ENCODE measurements around the gene ABHD11. TPM values are rescaled to one million over a fixed set of nuclear protein-coding genes. Genes with fewer than 3 reads are reported as not detected.

Gene ABHD11
- total RNA-seq, 1 donor from 2014 or later: 23.3 TPM

- Mint-ChIP-seq H3K9me3 (no peaks in the 10 kb centered on the region), H3K27ac (ENCODE audit: unreplicated experiment) (no peak overlapping the region), H3K27me3 (ENCODE audit: low read depth) (no peaks in the 10 kb centered on the region), H3K4me3 (no peak overlapping the region), H3K4me1 (no peaks in the 10 kb centered on the region), H3K36me3 (ENCODE audit: low read depth) (no peaks in the 10 kb centered on the region)
- no peak for DNase-seq (ENCODE audit: low read depth, low spot score)
- no peak for TF ChIP-seq CTCF (conservative IDR thresholded peaks at IDR 0.05)
Measured at GRCh38 chr7:73708961-73709549, 29.5 kb downstream of the ABHD11 start.

GRCh38 chr7:73707045-73707631 lies 31.5 kb downstream of the ABHD11 start:
- Mint-ChIP-seq H3K36me3 (ENCODE audit: low read depth) (peaks cover 3% of the 10 kb centered on the region), H3K27me3 (ENCODE audit: low read depth) (no peaks in the 10 kb centered on the region), H3K4me3 (no peak overlapping the region), H3K4me1 (no peaks in the 10 kb centered on the region), H3K9me3 (no peaks in the 10 kb centered on the region), H3K27ac (ENCODE audit: unreplicated experiment) (no peak overlapping the region)
- TF ChIP-seq CTCF (conservative IDR thresholded peaks at IDR 0.05): no peak
- no peak for DNase-seq (ENCODE audit: low read depth, low spot score)

- no peak for DNase-seq (ENCODE audit: low read depth, low spot score)
- H3K4me1 Mint-ChIP-seq: peaks cover 3% of the 10 kb centered on the region
- TF ChIP-seq CTCF (conservative IDR thresholded peaks at IDR 0.05): no peak
- H3K36me3 Mint-ChIP-seq (ENCODE audit: low read depth): peaks cover 8% of the 10 kb centered on the region
- H3K27ac Mint-ChIP-seq (ENCODE audit: unreplicated experiment): no peak overlapping the region
- H3K27me3 Mint-ChIP-seq (ENCODE audit: low read depth): no peaks in the 10 kb centered on the region
- H3K9me3 Mint-ChIP-seq: no peaks in the 10 kb centered on the region
- no peak overlapping the region for H3K4me3 Mint-ChIP-seq
Measured at GRCh38 chr7:73706126-73707044, 32.2 kb downstream of the ABHD11 start.

- H3K36me3 Mint-ChIP-seq (ENCODE audit: low read depth): peaks cover 8% of the 10 kb centered on the region
- peaks cover 3% of the 10 kb centered on the region for H3K4me1 Mint-ChIP-seq
- DNase-seq (ENCODE audit: low read depth, low spot score): no peak
- no peaks in the 10 kb centered on the region for H3K9me3 Mint-ChIP-seq
- TF ChIP-seq CTCF (conservative IDR thresholded peaks at IDR 0.05): no peak
- no peaks in the 10 kb centered on the region for H3K27me3 Mint-ChIP-seq (ENCODE audit: low read depth)
- H3K27ac Mint-ChIP-seq (ENCODE audit: unreplicated experiment): no peak overlapping the region
- no peak overlapping the region for H3K4me3 Mint-ChIP-seq
Measured at GRCh38 chr7:73705551-73705920, 33.1 kb downstream of the ABHD11 start.

- H3K36me3 Mint-ChIP-seq (ENCODE audit: low read depth): peaks cover 8% of the 10 kb centered on the region
- H3K27ac Mint-ChIP-seq (ENCODE audit: unreplicated experiment): no peak overlapping the region
- peaks cover 3% of the 10 kb centered on the region for H3K4me1 Mint-ChIP-seq
- no peaks in the 10 kb centered on the region for H3K9me3 Mint-ChIP-seq
- no peak for DNase-seq (ENCODE audit: low read depth, low spot score)
- no peaks in the 10 kb centered on the region for H3K27me3 Mint-ChIP-seq (ENCODE audit: low read depth)
- H3K4me3 Mint-ChIP-seq: no peak overlapping the region
- TF ChIP-seq CTCF (conservative IDR thresholded peaks at IDR 0.05): no peak
Measured at GRCh38 chr7:73704640-73705550, 33.7 kb downstream of the ABHD11 start.

Measured in neural crest cell (in vitro differentiated cells).